ENCODE measurements around the gene KRTAP10-4. TPM values are rescaled to one million over a fixed set of nuclear protein-coding genes. Genes with fewer than 3 reads are reported as not detected.

KRTAP10-4 gene
- total and polyA plus RNA-seq, 2 of the 4 experiments (the other 2 are of a cell fraction): not detected

- Histone ChIP-seq H3K56ac (ENCODE audit: extremely low read depth, insufficient read depth, low read length) (no peak overlapping the region), H2AK5ac (ENCODE audit: low read depth, low read length) (no peak overlapping the region), H2AFZ (replicated peaks; ENCODE audit: low read length, poor library complexity) (no peak overlapping the region), H2AK9ac (replicated peaks; ENCODE audit: low read depth, low read length, poor library complexity) (no peak overlapping the region), H3K4me1 (ENCODE audit: control insufficient read depth, insufficient read depth, low read length) (no peaks in the 10 kb centered on the region), H3K23ac (ENCODE audit: low read depth, low read length) (no peak overlapping the region), H3K27ac (ENCODE audit: insufficient read depth, low read length) (no peak overlapping the region), H3K4me3 (ENCODE audit: insufficient read depth, low read depth, low read length) (no peak overlapping the region), H3K9ac (ENCODE audit: low read depth, low read length) (no peak overlapping the region), H2BK20ac (ENCODE audit: low read depth, low read length) (no peak overlapping the region), H3K9me1 (ENCODE audit: insufficient read depth, low read length) (no peaks in the 10 kb centered on the region), H3K27me3 (ENCODE audit: control insufficient read depth, insufficient read depth, low read length) (peaks cover 4% of the 10 kb centered on the region), H3K9me3 (ENCODE audit: control insufficient read depth, insufficient read depth, low read length) (no peaks in the 10 kb centered on the region), H2BK5ac (ENCODE audit: low read depth, low read length, poor library complexity, severe bottlenecking) (no peak overlapping the region), H3K18ac (ENCODE audit: low read depth, low read length) (no peak overlapping the region), H4K5ac (ENCODE audit: low read depth, low read length) (no peak overlapping the region), H2BK15ac (ENCODE audit: low read depth, low read length) (no peak overlapping the region), H2BK120ac (ENCODE audit: low read depth, low read length) (no peak overlapping the region), H4K20me1 (ENCODE audit: insufficient read depth, low read length) (no peaks in the 10 kb centered on the region), H3K36me3 (ENCODE audit: control insufficient read depth, insufficient read depth, low read length) (no peaks in the 10 kb centered on the region), H4K91ac (ENCODE audit: insufficient read depth, low read depth, low read length) (no peak overlapping the region), H3K4me2 (ENCODE audit: low read depth, low read length) (no peak overlapping the region), H3K14ac (replicated peaks; ENCODE audit: low read depth, low read length) (no peak overlapping the region), H3K4ac (ENCODE audit: low read depth, low read length) (no peak overlapping the region), H3K79me1 (ENCODE audit: low read depth in 1 of 2, low read length in 2 of 2) (no peaks in the 10 kb centered on the region), H4K8ac (ENCODE audit: low read depth in 2 of 2, low read length in 2 of 2) (no peak overlapping the region)
- no peak for ATAC-seq (ENCODE audit: low read depth)
- no peak for DNase-seq
- BruUV-seq (replicated peaks): no TSS peak
- ChIA-PET POLR2A (ENCODE audit: unreplicated experiment) (no interaction called here), CTCF (no interaction called here)
- in situ Hi-C loops (cut with MboI; ENCODE audit: low sequenced_read_pairs) (no loop called here), intact Hi-C loops (cut with micrococcal nuclease) (no loop called here), dilution Hi-C loops (cut with HindIII; ENCODE audit: low sequenced_read_pairs, unreplicated experiment) (no loop called here)
- TF ChIP-seq, protein P1, sequence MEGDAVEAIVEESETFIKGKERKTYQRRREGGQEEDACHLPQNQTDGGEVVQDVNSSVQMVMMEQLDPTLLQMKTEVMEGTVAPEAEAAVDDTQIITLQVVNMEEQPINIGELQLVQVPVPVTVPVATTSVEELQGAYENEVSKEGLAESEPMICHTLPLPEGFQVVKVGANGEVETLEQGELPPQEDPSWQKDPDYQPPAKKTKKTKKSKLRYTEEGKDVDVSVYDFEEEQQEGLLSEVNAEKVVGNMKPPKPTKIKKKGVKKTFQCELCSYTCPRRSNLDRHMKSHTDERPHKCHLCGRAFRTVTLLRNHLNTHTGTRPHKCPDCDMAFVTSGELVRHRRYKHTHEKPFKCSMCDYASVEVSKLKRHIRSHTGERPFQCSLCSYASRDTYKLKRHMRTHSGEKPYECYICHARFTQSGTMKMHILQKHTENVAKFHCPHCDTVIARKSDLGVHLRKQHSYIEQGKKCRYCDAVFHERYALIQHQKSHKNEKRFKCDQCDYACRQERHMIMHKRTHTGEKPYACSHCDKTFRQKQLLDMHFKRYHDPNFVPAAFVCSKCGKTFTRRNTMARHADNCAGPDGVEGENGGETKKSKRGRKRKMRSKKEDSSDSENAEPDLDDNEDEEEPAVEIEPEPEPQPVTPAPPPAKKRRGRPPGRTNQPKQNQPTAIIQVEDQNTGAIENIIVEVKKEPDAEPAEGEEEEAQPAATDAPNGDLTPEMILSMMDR (conservative IDR thresholded peaks at IDR 0.05; ENCODE audit: low read depth, low read length): no peak
- TF ChIP-seq MXI1 (IDR thresholded peaks at IDR 0.05; ENCODE audit: borderline replicate concordance, low read depth, low read length): no peak
- TF ChIP-seq, protein P2, sequence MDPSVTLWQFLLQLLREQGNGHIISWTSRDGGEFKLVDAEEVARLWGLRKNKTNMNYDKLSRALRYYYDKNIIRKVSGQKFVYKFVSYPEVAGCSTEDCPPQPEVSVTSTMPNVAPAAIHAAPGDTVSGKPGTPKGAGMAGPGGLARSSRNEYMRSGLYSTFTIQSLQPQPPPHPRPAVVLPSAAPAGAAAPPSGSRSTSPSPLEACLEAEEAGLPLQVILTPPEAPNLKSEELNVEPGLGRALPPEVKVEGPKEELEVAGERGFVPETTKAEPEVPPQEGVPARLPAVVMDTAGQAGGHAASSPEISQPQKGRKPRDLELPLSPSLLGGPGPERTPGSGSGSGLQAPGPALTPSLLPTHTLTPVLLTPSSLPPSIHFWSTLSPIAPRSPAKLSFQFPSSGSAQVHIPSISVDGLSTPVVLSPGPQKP (IDR thresholded peaks at IDR 0.05; ENCODE audit: borderline replicate concordance, low read depth, low read length): no peak
- TF ChIP-seq BHLHE40 (IDR thresholded peaks at IDR 0.05; ENCODE audit: low read depth, low read length): no peak
- no peak for TF ChIP-seq POLR2A (IDR thresholded peaks at IDR 0.05; ENCODE audit: low read depth, low read length)
- no peak for TF ChIP-seq RFX5 (IDR thresholded peaks at IDR 0.05; ENCODE audit: low read depth, low read length)
- no peak for TF ChIP-seq RCOR1 (IDR thresholded peaks at IDR 0.05; ENCODE audit: insufficient replicate concordance, low read length)
- TF ChIP-seq CEBPB (IDR thresholded peaks at IDR 0.05; ENCODE audit: low read depth, low read length): no peak
- no peak for TF ChIP-seq FOS (IDR thresholded peaks at IDR 0.05; ENCODE audit: low read depth, low read length)
- no peak for TF ChIP-seq MAZ (IDR thresholded peaks at IDR 0.05; ENCODE audit: borderline replicate concordance, low read depth, low read length)
- 40% methylated on average over 1 of the region's 8 CpGs; no CpG with 5 or more reads in 1 of the 2 experiments for WGBS, 2 experiments (ENCODE audit: extremely low coverage in 2 of 2, insufficient read length in 1 of 2)
Measured at GRCh38 chr21:44599264-44600029, 25.9 kb downstream of the KRTAP10-4 start.

Data from IMR-90 (cell line).